ENCODE data around the gene ATP10B. TPM values are rescaled to one million over a fixed set of nuclear protein-coding genes. Genes with fewer than 3 reads are reported as not detected.

Gene ATP10B
- total and polyA plus RNA-seq, 4 donors = 0.08 to 7.2 (median 0.53) TPM

GRCh38 chr5:160521392-160521663 is 330.7 kb downstream of the ATP10B start:
- DNase-seq (no peak), ATAC-seq (ENCODE audit: insufficient read depth, low FRiP score) (no peak)
- H3K4me1 ChIP-seq (ENCODE audit: control insufficient read depth in 5 of 5, insufficient read depth in 5 of 5, low read length in 5 of 5) = no peaks in the 10 kb centered on the region
- TF ChIP-seq CTCF (IDR thresholded peaks at IDR 0.05; ENCODE audit: control extremely low read depth, extremely low read depth) = no peak
- H3K27ac ChIP-seq (ENCODE audit: low read depth in 1 of 2, low read length in 1 of 2) = no peak overlapping the region
- H3K4me3 ChIP-seq = no peak overlapping the region
- no peaks in the 10 kb centered on the region for H3K36me3 ChIP-seq (ENCODE audit: control insufficient read depth in 4 of 4, insufficient read depth in 4 of 4, low read length in 4 of 4)
- H3K27me3 ChIP-seq (ENCODE audit: control insufficient read depth in 3 of 3, insufficient read depth in 3 of 3, low read length in 2 of 3) = no peaks in the 10 kb centered on the region
- no peak overlapping the region for H3K9ac ChIP-seq (ENCODE audit: insufficient read depth in 1 of 2, low read length in 2 of 2)
- H3K9me3 ChIP-seq (ENCODE audit: control insufficient read depth in 4 of 4, insufficient read depth in 3 of 4, low read length in 3 of 4) = no peaks in the 10 kb centered on the region

GRCh38 chr5:160520609-160521391 is 331.2 kb downstream of the ATP10B start:
- Histone ChIP-seq H3K4me3 (no peak overlapping the region), H3K9me3 (ENCODE audit: control insufficient read depth in 4 of 4, insufficient read depth in 3 of 4, low read length in 3 of 4) (no peaks in the 10 kb centered on the region), H3K27me3 (ENCODE audit: control insufficient read depth in 3 of 3, insufficient read depth in 3 of 3, low read length in 2 of 3) (no peaks in the 10 kb centered on the region), H3K4me1 (ENCODE audit: control insufficient read depth in 5 of 5, insufficient read depth in 5 of 5, low read length in 5 of 5) (no peaks in the 10 kb centered on the region), H3K27ac (ENCODE audit: low read depth in 1 of 2, low read length in 1 of 2) (no peak overlapping the region), H3K36me3 (ENCODE audit: control insufficient read depth in 4 of 4, insufficient read depth in 4 of 4, low read length in 4 of 4) (no peaks in the 10 kb centered on the region), H3K9ac (ENCODE audit: insufficient read depth in 1 of 2, low read length in 2 of 2) (no peak overlapping the region)
- ATAC-seq (ENCODE audit: insufficient read depth, low FRiP score) = no peak
- TF ChIP-seq CTCF (IDR thresholded peaks at IDR 0.05; ENCODE audit: control extremely low read depth, extremely low read depth) = no peak
- no peak for DNase-seq
- WGBS, 2 donors = 90 to 93% methylated on average over 6 of the region's 6 CpGs

- no peak for ATAC-seq (ENCODE audit: insufficient read depth, low FRiP score)
- Histone ChIP-seq H3K4me3 (no peak overlapping the region), H3K9ac (ENCODE audit: insufficient read depth in 1 of 2, low read length in 2 of 2) (no peak overlapping the region), H3K36me3 (ENCODE audit: control insufficient read depth in 4 of 4, insufficient read depth in 4 of 4, low read length in 4 of 4) (no peaks in the 10 kb centered on the region), H3K27me3 (ENCODE audit: control insufficient read depth in 3 of 3, insufficient read depth in 3 of 3, low read length in 2 of 3) (no peaks in the 10 kb centered on the region), H3K4me1 (ENCODE audit: control insufficient read depth in 5 of 5, insufficient read depth in 5 of 5, low read length in 5 of 5) (no peaks in the 10 kb centered on the region), H3K27ac (ENCODE audit: low read depth in 1 of 2, low read length in 1 of 2) (no peak overlapping the region), H3K9me3 (ENCODE audit: control insufficient read depth in 4 of 4, insufficient read depth in 3 of 4, low read length in 3 of 4) (no peaks in the 10 kb centered on the region)
- 92 to 94% methylated on average over 8 of the region's 8 CpGs for WGBS, 2 donors
- no peak for TF ChIP-seq CTCF (IDR thresholded peaks at IDR 0.05; ENCODE audit: control extremely low read depth, extremely low read depth)
- no peak for DNase-seq
Measured at GRCh38 chr5:160516696-160517530, 335.1 kb downstream of the ATP10B start.
